ENCODE results near the gene OR2AT4. TPM values are rescaled to one million over a fixed set of nuclear protein-coding genes. Genes with fewer than 3 reads are reported as not detected.

The OR2AT4 gene
- total RNA-seq, 2 donors from 2014 or later: 0.11 TPM; not detected in 1

GRCh38 chr11:75133976-75134375, 37.3 kb upstream of the OR2AT4 start:
- no peak for DNase-seq (ENCODE audit: low spot score)
- Histone ChIP-seq H3K4me3 (no peak overlapping the region), H3K9me3 (no peaks in the 10 kb centered on the region), H3K4me1 (replicated peaks) (no peaks in the 10 kb centered on the region), H3K36me3 (no peaks in the 10 kb centered on the region), H3K27me3 (replicated peaks; ENCODE audit: insufficient read depth) (no peaks in the 10 kb centered on the region), H3K27ac (no peak overlapping the region)
- 67% methylated on average over 6 of the region's 6 CpGs for WGBS
- intact Hi-C loops (cut with DNase I): no loop called here
- TF ChIP-seq CTCF (IDR thresholded peaks at IDR 0.05): no peak

DNA sequence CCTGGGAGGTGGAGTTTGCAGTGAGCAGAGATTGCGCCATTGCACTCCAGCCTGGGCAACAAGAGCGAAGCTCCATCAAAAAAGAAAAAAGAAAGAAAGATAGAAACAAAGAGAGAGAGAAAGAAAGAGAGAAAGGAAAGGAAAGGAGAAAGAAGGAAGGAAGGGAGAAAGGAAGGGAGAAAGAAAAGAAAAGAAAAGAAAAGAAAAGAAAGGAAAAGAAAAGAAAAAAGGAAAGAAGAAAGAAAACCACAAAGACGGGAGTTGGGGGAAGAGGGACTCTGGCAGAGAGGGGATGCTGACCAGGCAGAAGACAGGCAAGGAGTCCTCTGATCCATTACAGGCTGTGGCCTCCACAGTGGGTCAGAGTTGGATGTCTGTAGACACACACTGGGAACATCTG, 35.4 kb upstream of the OR2AT4 start:
- Histone ChIP-seq H3K4me3 (no peak overlapping the region), H3K36me3 (no peaks in the 10 kb centered on the region), H3K27ac (no peak overlapping the region), H3K4me1 (replicated peaks) (no peaks in the 10 kb centered on the region), H3K27me3 (replicated peaks; ENCODE audit: insufficient read depth) (no peaks in the 10 kb centered on the region), H3K9me3 (no peaks in the 10 kb centered on the region)
- 93% methylated on average over 3 of the region's 3 CpGs for WGBS
- intact Hi-C loops (cut with DNase I): no loop called here
- no peak for DNase-seq (ENCODE audit: low spot score)
- no peak for TF ChIP-seq POLR2A (IDR thresholded peaks at IDR 0.05)
- no peak for TF ChIP-seq CTCF (IDR thresholded peaks at IDR 0.05)
- TF ChIP-seq POLR2AphosphoS5 (IDR thresholded peaks at IDR 0.05): no peak

DNA sequence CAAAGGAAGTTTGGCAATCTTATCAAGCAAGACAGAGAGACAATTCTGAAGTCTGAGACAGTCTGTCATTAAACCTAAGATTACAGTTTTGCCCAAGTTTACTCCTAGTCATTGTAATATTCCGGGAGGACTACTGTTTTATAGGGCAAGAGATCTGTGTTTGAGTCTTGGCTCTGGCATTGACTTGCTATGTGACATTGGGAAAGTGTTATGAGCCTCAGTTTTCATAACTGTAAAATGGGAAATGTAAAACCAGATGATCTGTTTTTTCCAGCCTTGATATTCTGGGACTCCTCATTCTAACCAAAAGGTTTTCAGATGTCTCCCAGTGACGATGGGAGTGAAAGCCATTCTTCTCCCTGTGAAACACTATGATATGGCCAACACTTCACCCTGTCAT, 29.9 kb upstream of the OR2AT4 start:
- no peak for DNase-seq (ENCODE audit: low spot score)
- Histone ChIP-seq H3K9me3 (no peaks in the 10 kb centered on the region), H3K27me3 (replicated peaks; ENCODE audit: insufficient read depth) (no peaks in the 10 kb centered on the region), H3K4me1 (replicated peaks) (no peaks in the 10 kb centered on the region), H3K27ac (no peak overlapping the region), H3K4me3 (no peak overlapping the region), H3K36me3 (no peaks in the 10 kb centered on the region)
- TF ChIP-seq CTCF (IDR thresholded peaks at IDR 0.05) (no peak), POLR2A (IDR thresholded peaks at IDR 0.05) (no peak), POLR2AphosphoS5 (IDR thresholded peaks at IDR 0.05) (no peak)
- intact Hi-C loops (cut with DNase I): no loop called here
- WGBS: 76% methylated on average over 2 of the region's 2 CpGs

DNA sequence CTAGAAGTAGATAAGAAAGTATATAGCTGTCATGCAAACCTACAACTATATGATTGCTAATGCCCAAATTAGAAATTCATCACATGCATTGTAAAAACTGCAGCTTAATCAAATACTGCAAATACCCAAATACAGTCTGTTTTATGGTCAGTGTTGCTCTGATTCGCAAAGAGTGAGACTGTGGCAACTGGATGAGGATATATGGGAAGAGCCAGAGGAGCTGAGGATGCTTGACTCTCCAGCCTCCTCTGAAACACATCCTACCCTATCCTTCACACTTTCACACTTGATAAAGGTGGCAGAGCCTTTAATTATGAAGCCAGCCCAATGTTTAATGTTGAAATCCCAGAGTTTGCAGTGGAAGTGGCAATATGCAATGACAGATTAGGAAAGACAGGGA, 21.9 kb upstream of the OR2AT4 start:
- DNase-seq (ENCODE audit: low spot score): no peak
- H3K27me3 ChIP-seq (replicated peaks; ENCODE audit: insufficient read depth): no peaks in the 10 kb centered on the region
- H3K36me3 ChIP-seq: no peaks in the 10 kb centered on the region
- no peak for TF ChIP-seq POLR2AphosphoS5 (IDR thresholded peaks at IDR 0.05)
- TF ChIP-seq POLR2A (IDR thresholded peaks at IDR 0.05): no peak
- TF ChIP-seq CTCF (IDR thresholded peaks at IDR 0.05): no peak
- no peak overlapping the region for H3K4me3 ChIP-seq
- no peak overlapping the region for H3K27ac ChIP-seq
- H3K4me1 ChIP-seq (replicated peaks): no peaks in the 10 kb centered on the region
- 33% methylated on average over 1 of the region's 1 CpG for WGBS
- H3K9me3 ChIP-seq: no peaks in the 10 kb centered on the region
- intact Hi-C loops (cut with DNase I): no loop called here

DNA sequence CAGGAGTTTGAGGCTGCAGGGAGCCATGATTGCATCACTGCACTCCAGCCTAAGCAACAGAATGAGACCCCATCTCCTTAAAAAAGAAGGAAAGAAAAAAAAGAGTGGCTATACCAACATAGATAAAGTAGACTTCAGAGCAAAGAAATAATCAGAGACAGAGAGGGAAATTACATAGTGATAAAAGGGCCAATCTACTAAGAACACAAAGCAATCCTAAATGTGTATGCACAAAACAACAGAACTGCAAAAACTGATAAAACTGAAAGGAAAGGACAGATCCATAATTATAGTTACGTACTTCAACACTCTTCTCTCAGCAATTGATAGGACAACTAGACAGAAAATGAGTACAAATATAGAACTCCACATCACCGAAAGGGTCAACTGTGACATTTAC, 17.8 kb upstream of the OR2AT4 start:
- intact Hi-C loops (cut with DNase I): no loop called here
- H3K27me3 ChIP-seq (replicated peaks; ENCODE audit: insufficient read depth): no peaks in the 10 kb centered on the region
- WGBS: 97% methylated on average over 2 of the region's 2 CpGs
- no peak overlapping the region for H3K27ac ChIP-seq
- H3K4me3 ChIP-seq: no peak overlapping the region
- no peak for DNase-seq (ENCODE audit: low spot score)
- no peaks in the 10 kb centered on the region for H3K4me1 ChIP-seq (replicated peaks)
- H3K9me3 ChIP-seq: no peaks in the 10 kb centered on the region
- H3K36me3 ChIP-seq: no peaks in the 10 kb centered on the region
- no peak for TF ChIP-seq CTCF (IDR thresholded peaks at IDR 0.05)
- TF ChIP-seq POLR2AphosphoS5 (IDR thresholded peaks at IDR 0.05): no peak
- TF ChIP-seq POLR2A (IDR thresholded peaks at IDR 0.05): no peak
